ENCODE data around the gene SLC15A4. TPM values are rescaled to one million over a fixed set of nuclear protein-coding genes. Genes with fewer than 3 reads are reported as not detected.
"Not testable (repeated sequence)": the region's sequence is repeated elsewhere in the genome, so short reads cannot be mapped to it uniquely, and the experiment has no call there.

The SLC15A4 gene
- total RNA-seq, 1 experiment from 2014 or later = 19.6 TPM

- Mint-ChIP-seq H3K4me1 (ENCODE audit: low read depth, unreplicated experiment) (no peaks in the 10 kb centered on the region), H3K36me3 (ENCODE audit: insufficient read depth, unreplicated experiment) (peaks cover 28% of the 10 kb centered on the region), H3K27me3 (ENCODE audit: insufficient read depth, unreplicated experiment) (no peaks in the 10 kb centered on the region), H3K9me3 (ENCODE audit: unreplicated experiment) (no peaks in the 10 kb centered on the region), H3K4me3 (ENCODE audit: unreplicated experiment) (no peak overlapping the region), H3K27ac (ENCODE audit: unreplicated experiment) (peak overlapping the region; percentile 23)
- Histone ChIP-seq H3K36me3 (ENCODE audit: control insufficient read depth, insufficient read depth, low read length) (no peaks in the 10 kb centered on the region; the same call in 1 of the 2 replicates), H3K4me3 (ENCODE audit: low read depth, low read length) (no peak overlapping the region), H3K27me3 (replicated peaks; ENCODE audit: control insufficient read depth, insufficient read depth, low read length) (no peaks in the 10 kb centered on the region), H3K9me3 (no peaks in the 10 kb centered on the region), H3K4me1 (no peaks in the 10 kb centered on the region)
- BruUV-seq (replicated peaks) = no TSS peak
- intact Hi-C loops (cut with micrococcal nuclease; ENCODE audit: unreplicated experiment) = no loop called here
- POLR2A ChIA-PET = no interaction called here
- CTCF ChIA-PET = interaction anchor here (0.6 kb wide), 1 partner anchor 13 kb away, joined by 4 read pairs; no protein-coding TSS in a partner anchor
- no peak for TF ChIP-seq CTCF (IDR thresholded peaks at IDR 0.05; ENCODE audit: insufficient read depth in 1 of 2, low read depth in 1 of 2, low read length in 1 of 2, severe bottlenecking in 1 of 2, unreplicated experiment in 1 of 2)
- no peak for DNase-seq
Observed at GRCh38 chr12:128808651-128809050, 15.1 kb downstream of the SLC15A4 start.

- Mint-ChIP-seq H3K27ac (ENCODE audit: unreplicated experiment) (no peak overlapping the region), H3K9me3 (ENCODE audit: unreplicated experiment) (no peaks in the 10 kb centered on the region), H3K4me3 (ENCODE audit: unreplicated experiment) (no peak overlapping the region), H3K36me3 (ENCODE audit: insufficient read depth, unreplicated experiment) (peaks cover 38% of the 10 kb centered on the region), H3K27me3 (ENCODE audit: insufficient read depth, unreplicated experiment) (no peaks in the 10 kb centered on the region), H3K4me1 (ENCODE audit: low read depth, unreplicated experiment) (no peaks in the 10 kb centered on the region)
- no TSS peak for BruUV-seq (replicated peaks)
- intact Hi-C loops (cut with micrococcal nuclease; ENCODE audit: unreplicated experiment) = no loop called here
- DNase-seq = no peak
- no peak for TF ChIP-seq CTCF (IDR thresholded peaks at IDR 0.05; ENCODE audit: insufficient read depth in 1 of 2, low read depth in 1 of 2, low read length in 1 of 2, severe bottlenecking in 1 of 2, unreplicated experiment in 1 of 2)
- Histone ChIP-seq H3K9me3 (no peaks in the 10 kb centered on the region), H3K36me3 (ENCODE audit: control insufficient read depth, insufficient read depth, low read length) (no peaks in the 10 kb centered on the region; the same call in 1 of the 2 replicates), H3K27me3 (replicated peaks; ENCODE audit: control insufficient read depth, insufficient read depth, low read length) (no peaks in the 10 kb centered on the region), H3K4me1 (no peaks in the 10 kb centered on the region), H3K4me3 (ENCODE audit: low read depth, low read length) (no peak overlapping the region)
- ChIA-PET CTCF (no interaction called here), POLR2A (no interaction called here)
Observed at GRCh38 chr12:128807161-128807724, 16.5 kb downstream of the SLC15A4 start.

GRCh38 chr12:128806573-128806972 is 17.2 kb downstream of the SLC15A4 start:
- H3K27ac Mint-ChIP-seq (ENCODE audit: unreplicated experiment) = no peak overlapping the region
- Histone ChIP-seq H3K9me3 (no peaks in the 10 kb centered on the region), H3K4me3 (ENCODE audit: low read depth, low read length) (no peak overlapping the region), H3K4me1 (no peaks in the 10 kb centered on the region), H3K36me3 (ENCODE audit: control insufficient read depth, insufficient read depth, low read length) (no peaks in the 10 kb centered on the region; the same call in 1 of the 2 replicates), H3K27me3 (replicated peaks; ENCODE audit: control insufficient read depth, insufficient read depth, low read length) (no peaks in the 10 kb centered on the region)
- no peak for DNase-seq
- BruUV-seq (replicated peaks) = no TSS peak
- POLR2A ChIA-PET = no interaction called here
- intact Hi-C loops (cut with micrococcal nuclease; ENCODE audit: unreplicated experiment) = no loop called here
- H3K9me3 Mint-ChIP-seq (ENCODE audit: unreplicated experiment) = no peaks in the 10 kb centered on the region
- TF ChIP-seq CTCF (IDR thresholded peaks at IDR 0.05; ENCODE audit: insufficient read depth in 1 of 2, low read depth in 1 of 2, low read length in 1 of 2, severe bottlenecking in 1 of 2, unreplicated experiment in 1 of 2) = no peak
- H3K4me1 Mint-ChIP-seq (ENCODE audit: low read depth, unreplicated experiment) = no peaks in the 10 kb centered on the region
- H3K36me3 Mint-ChIP-seq (ENCODE audit: insufficient read depth, unreplicated experiment) = peaks cover 38% of the 10 kb centered on the region
- CTCF ChIA-PET = no interaction called here
- H3K4me3 Mint-ChIP-seq (ENCODE audit: unreplicated experiment) = no peak overlapping the region
- H3K27me3 Mint-ChIP-seq (ENCODE audit: insufficient read depth, unreplicated experiment) = no peaks in the 10 kb centered on the region

GRCh38 chr12:128805406-128805805 is 18.4 kb downstream of the SLC15A4 start:
- H3K9me3 ChIP-seq; BruUV-seq (replicated peaks); H3K36me3 ChIP-seq (ENCODE audit: control insufficient read depth, insufficient read depth, low read length); POLR2A ChIA-PET; H3K4me3 ChIP-seq (ENCODE audit: low read depth, low read length); CTCF ChIA-PET; H3K4me1 Mint-ChIP-seq (ENCODE audit: low read depth, unreplicated experiment); H3K4me3 Mint-ChIP-seq (ENCODE audit: unreplicated experiment); H3K27me3 ChIP-seq (replicated peaks; ENCODE audit: control insufficient read depth, insufficient read depth, low read length); intact Hi-C loops (cut with micrococcal nuclease; ENCODE audit: unreplicated experiment); H3K9me3 Mint-ChIP-seq (ENCODE audit: unreplicated experiment); H3K27ac Mint-ChIP-seq (ENCODE audit: unreplicated experiment); DNase-seq; H3K27me3 Mint-ChIP-seq (ENCODE audit: insufficient read depth, unreplicated experiment); H3K4me1 ChIP-seq: not testable (repeated sequence)
- peaks cover 47% of the 10 kb centered on the region for H3K36me3 Mint-ChIP-seq (ENCODE audit: insufficient read depth, unreplicated experiment)

Measured in Caco-2 (cell line).